Skeletal muscle cell (primary cell): ENCODE results near the gene NR5A1.

ENCODE experiments used
- DNase-seq: peaks from one replicate; pipeline ENCODE4 v3.0.0-alpha.2; 2010; ENCODE audit warnings: low read depth
- H3K4me3 ChIP-seq: 2 replicates; pipeline ENCODE4 v1.5.1; 2011; ENCODE audit warnings: low read depth, mild to moderate bottlenecking, control low read depth, low read length, moderate library complexity

The NR5A1 gene

GRCh38 chr9:124517600-124517999 lies 10.4 kb upstream of the NR5A1 start:
- no peak for DNase-seq
- H3K4me3 ChIP-seq = no peak overlapping the region

- H3K4me3 ChIP-seq = no peak overlapping the region
- no peak for DNase-seq
These were observed 7.7 kb upstream of the NR5A1 start for GRCh38 chr9:124514874-124515273.

- no peak for DNase-seq
- H3K4me3 ChIP-seq = no peak overlapping the region
These were observed 6.9 kb upstream of the NR5A1 start for GRCh38 chr9:124514125-124514524.

GRCh38 chr9:124513376-124513994 lies 6.3 kb upstream of the NR5A1 start:
- no peak for DNase-seq
- no peak overlapping the region for H3K4me3 ChIP-seq

- no peak overlapping the region for H3K4me3 ChIP-seq
- DNase-seq = no peak
These were observed 5.6 kb upstream of the NR5A1 start for GRCh38 chr9:124512806-124513204.

GRCh38 chr9:124511891-124512805 lies 4.9 kb upstream of the NR5A1 start:
- H3K4me3 ChIP-seq = no peak overlapping the region
- DNase-seq = no peak

- DNase-seq = no peak
- no peak overlapping the region for H3K4me3 ChIP-seq
These were observed 4.2 kb upstream of the NR5A1 start for GRCh38 chr9:124511426-124511840.

GRCh38 chr9:124510650-124511425 lies 3.6 kb upstream of the NR5A1 start:
- no peak for DNase-seq
- H3K4me3 ChIP-seq = no peak overlapping the region

GRCh38 chr9:124507880-124508423 lies 753 bp upstream of the NR5A1 start:
- no peak for DNase-seq
- H3K4me3 ChIP-seq = no peak overlapping the region

GRCh38 chr9:124506433-124506832 lies 766 bp downstream of the NR5A1 start:
- DNase-seq = no peak

GRCh38 chr9:124505901-124506346 lies 1.3 kb downstream of the NR5A1 start:
- H3K4me3 ChIP-seq = no peak overlapping the region
- no peak for DNase-seq

More at GRCh38 chr9:124506433-124506832, 766 bp downstream of the NR5A1 start:
- no peak overlapping the region for H3K4me3 ChIP-seq

- H3K4me3 ChIP-seq = no peak overlapping the region
- DNase-seq = no peak
These were observed 1.9 kb downstream of the NR5A1 start for GRCh38 chr9:124505006-124505900.

GRCh38 chr9:124504530-124505005 lies 2.6 kb downstream of the NR5A1 start:
- no peak for DNase-seq
- no peak overlapping the region for H3K4me3 ChIP-seq

GRCh38 chr9:124503713-124504529 lies 3.3 kb downstream of the NR5A1 start:
- no peak for DNase-seq
- no peak overlapping the region for H3K4me3 ChIP-seq

- H3K4me3 ChIP-seq = no peak overlapping the region
- DNase-seq = no peak
These were observed 4.2 kb downstream of the NR5A1 start for GRCh38 chr9:124502711-124503702.

- DNase-seq = no peak
These were observed 5.4 kb downstream of the NR5A1 start for GRCh38 chr9:124501771-124502320.

More at GRCh38 chr9:124501771-124502320, 5.4 kb downstream of the NR5A1 start:
- H3K4me3 ChIP-seq = no peak overlapping the region
